ENCODE measurements around the gene ARPC4.
"Not testable (repeated sequence)": the region's sequence is repeated elsewhere in the genome, so short reads cannot be mapped to it uniquely, and the experiment has no call there.

ARPC4 gene

GRCh38 chr3:9770276-9770812 lies 22.5 kb upstream of the ARPC4 start:
- DNase-seq = no peak

- DNase-seq = not testable (repeated sequence)
Observed at GRCh38 chr3:9771007-9771406, 21.9 kb upstream of the ARPC4 start.

- DNase-seq = no peak
Observed at GRCh38 chr3:9776896-9777693, 15.8 kb upstream of the ARPC4 start.

- DNase-seq = no peak
Observed at GRCh38 chr3:9777694-9778021, 15.2 kb upstream of the ARPC4 start.

- DNase-seq = no peak
Observed at GRCh38 chr3:9778143-9779074, 14.5 kb upstream of the ARPC4 start.

GRCh38 chr3:9779075-9779593 lies 13.7 kb upstream of the ARPC4 start:
- DNase-seq = no peak

GRCh38 chr3:9779721-9780457 lies 13.0 kb upstream of the ARPC4 start:
- DNase-seq = no peak

- DNase-seq = no peak
Observed at GRCh38 chr3:9780458-9780812, 12.4 kb upstream of the ARPC4 start.

GRCh38 chr3:9780910-9781309 lies 12.0 kb upstream of the ARPC4 start:
- no peak for DNase-seq

GRCh38 chr3:9781551-9781950 lies 11.3 kb upstream of the ARPC4 start:
- DNase-seq = no peak

GRCh38 chr3:9781978-9782603 lies 10.8 kb upstream of the ARPC4 start:
- DNase-seq = no peak

- no peak for DNase-seq
Observed at GRCh38 chr3:9782770-9783169, 10.1 kb upstream of the ARPC4 start.

GRCh38 chr3:9783954-9784353 lies 8.9 kb upstream of the ARPC4 start:
- DNase-seq = no peak

- no peak for DNase-seq
Observed at GRCh38 chr3:9784965-9785364, 7.9 kb upstream of the ARPC4 start.

- no peak for DNase-seq
Observed at GRCh38 chr3:9785602-9786001, 7.3 kb upstream of the ARPC4 start.

GRCh38 chr3:9786209-9786739 lies 6.6 kb upstream of the ARPC4 start:
- DNase-seq = no peak

GRCh38 chr3:9786825-9787669 lies 5.8 kb upstream of the ARPC4 start:
- DNase-seq = no peak

GRCh38 chr3:9787714-9788113 lies 5.2 kb upstream of the ARPC4 start:
- no peak for DNase-seq

GRCh38 chr3:9791127-9791526 lies 1.8 kb upstream of the ARPC4 start:
- DNase-seq = no peak

- DNase-seq = no peak
Observed at GRCh38 chr3:9791790-9792404, 985 bp upstream of the ARPC4 start.

All from amniotic stem cell (primary cell).